Measurements from ENCODE around the gene VRK2.
A peak's percentile ranks its signal among the peaks of the same experiment; 100 is the strongest.

The VRK2 gene

GRCh38 chr2:58046585-58047372 lies at the start of gene VRK2:
TSS of gene VRK2 (plus strand) at chr2:58046806. CDS start at chr2:58048832, 2,026 bp downstream.
- peak; percentile 93 for ATAC-seq (replicated peaks; ENCODE audit: extremely low read depth, poor library complexity, severe bottlenecking)
- Mint-ChIP-seq H3K36me3 (ENCODE audit: insufficient read depth) (peaks cover 16% of the 10 kb centered on the region), H3K9me3 (no peaks in the 10 kb centered on the region), H3K27me3 (no peaks in the 10 kb centered on the region), H3K27ac (ENCODE audit: low read depth) (peak within 1 kb of the TSS; percentile 90), H3K4me1 (peaks cover 25% of the 10 kb centered on the region), H3K4me3 (peak within 1 kb of the TSS; percentile 83)
- DNase-seq (ENCODE audit: low spot score in 2 of 2) = peak; percentile 71 to 75

GRCh38 chr2:58006256-58006951 lies 40.2 kb upstream of the VRK2 start:
- H3K4me3 Mint-ChIP-seq = no peak overlapping the region
- no peaks in the 10 kb centered on the region for H3K27me3 Mint-ChIP-seq
- H3K36me3 Mint-ChIP-seq (ENCODE audit: insufficient read depth) = no peaks in the 10 kb centered on the region
- no peaks in the 10 kb centered on the region for H3K4me1 Mint-ChIP-seq
- no peak for DNase-seq (ENCODE audit: low spot score in 2 of 2)
- no peak overlapping the region for H3K27ac Mint-ChIP-seq (ENCODE audit: low read depth)
- H3K9me3 Mint-ChIP-seq = no peaks in the 10 kb centered on the region
- no peak for ATAC-seq (replicated peaks; ENCODE audit: extremely low read depth, poor library complexity, severe bottlenecking)

- no peaks in the 10 kb centered on the region for H3K4me1 Mint-ChIP-seq
- H3K36me3 Mint-ChIP-seq (ENCODE audit: insufficient read depth) = no peaks in the 10 kb centered on the region
- no peak for ATAC-seq (replicated peaks; ENCODE audit: extremely low read depth, poor library complexity, severe bottlenecking)
- H3K27ac Mint-ChIP-seq (ENCODE audit: low read depth) = no peak overlapping the region
- no peaks in the 10 kb centered on the region for H3K27me3 Mint-ChIP-seq
- DNase-seq (ENCODE audit: low spot score in 2 of 2) = no peak
- H3K4me3 Mint-ChIP-seq = no peak overlapping the region
- no peaks in the 10 kb centered on the region for H3K9me3 Mint-ChIP-seq
These were observed 39.7 kb upstream of the VRK2 start for GRCh38 chr2:58006952-58007284.

- no peaks in the 10 kb centered on the region for H3K27me3 Mint-ChIP-seq
- no peaks in the 10 kb centered on the region for H3K9me3 Mint-ChIP-seq
- DNase-seq (ENCODE audit: low spot score in 2 of 2) (no peak), ATAC-seq (replicated peaks; ENCODE audit: extremely low read depth, poor library complexity, severe bottlenecking) (no peak)
- H3K36me3 Mint-ChIP-seq (ENCODE audit: insufficient read depth) = no peaks in the 10 kb centered on the region
- H3K4me1 Mint-ChIP-seq = no peaks in the 10 kb centered on the region
- no peak overlapping the region for H3K27ac Mint-ChIP-seq (ENCODE audit: low read depth)
- H3K4me3 Mint-ChIP-seq = no peak overlapping the region
These were observed 36.0 kb upstream of the VRK2 start for GRCh38 chr2:58010599-58010998.

- H3K4me3 Mint-ChIP-seq = no peak overlapping the region
- H3K4me1 Mint-ChIP-seq = peaks cover 13% of the 10 kb centered on the region
- no peaks in the 10 kb centered on the region for H3K9me3 Mint-ChIP-seq
- DNase-seq (ENCODE audit: low spot score in 2 of 2) = no peak
- no peak for ATAC-seq (replicated peaks; ENCODE audit: extremely low read depth, poor library complexity, severe bottlenecking)
- H3K36me3 Mint-ChIP-seq (ENCODE audit: insufficient read depth) = no peaks in the 10 kb centered on the region
- H3K27ac Mint-ChIP-seq (ENCODE audit: low read depth) = no peak overlapping the region
- H3K27me3 Mint-ChIP-seq = no peaks in the 10 kb centered on the region
These were observed 27.4 kb upstream of the VRK2 start for GRCh38 chr2:58019229-58019628.

- H3K36me3 Mint-ChIP-seq (ENCODE audit: insufficient read depth) = no peaks in the 10 kb centered on the region
- ATAC-seq (replicated peaks; ENCODE audit: extremely low read depth, poor library complexity, severe bottlenecking) (no peak), DNase-seq (ENCODE audit: low spot score in 2 of 2) (no peak)
- no peaks in the 10 kb centered on the region for H3K9me3 Mint-ChIP-seq
- H3K4me1 Mint-ChIP-seq = peaks cover 13% of the 10 kb centered on the region
- H3K27me3 Mint-ChIP-seq = no peaks in the 10 kb centered on the region
- no peak overlapping the region for H3K4me3 Mint-ChIP-seq
- no peak overlapping the region for H3K27ac Mint-ChIP-seq (ENCODE audit: low read depth)
These were observed 21.3 kb upstream of the VRK2 start for GRCh38 chr2:58025150-58025933.

- H3K9me3 Mint-ChIP-seq = no peaks in the 10 kb centered on the region
- H3K4me1 Mint-ChIP-seq = peaks cover 13% of the 10 kb centered on the region
- DNase-seq (ENCODE audit: low spot score in 2 of 2) = no peak
- no peaks in the 10 kb centered on the region for H3K27me3 Mint-ChIP-seq
- no peaks in the 10 kb centered on the region for H3K36me3 Mint-ChIP-seq (ENCODE audit: insufficient read depth)
- H3K4me3 Mint-ChIP-seq = no peak overlapping the region
- no peak for ATAC-seq (replicated peaks; ENCODE audit: extremely low read depth, poor library complexity, severe bottlenecking)
- H3K27ac Mint-ChIP-seq (ENCODE audit: low read depth) = no peak overlapping the region
These were observed 19.6 kb upstream of the VRK2 start for GRCh38 chr2:58027029-58027428.

GRCh38 chr2:58030771-58031170 lies 15.8 kb upstream of the VRK2 start:
- no peaks in the 10 kb centered on the region for H3K4me1 Mint-ChIP-seq
- H3K36me3 Mint-ChIP-seq (ENCODE audit: insufficient read depth) = no peaks in the 10 kb centered on the region
- H3K4me3 Mint-ChIP-seq = no peak overlapping the region
- no peaks in the 10 kb centered on the region for H3K9me3 Mint-ChIP-seq
- ATAC-seq (replicated peaks; ENCODE audit: extremely low read depth, poor library complexity, severe bottlenecking) = no peak
- no peaks in the 10 kb centered on the region for H3K27me3 Mint-ChIP-seq
- DNase-seq (ENCODE audit: low spot score in 2 of 2) = no peak
- H3K27ac Mint-ChIP-seq (ENCODE audit: low read depth) = no peak overlapping the region

- DNase-seq (ENCODE audit: low spot score in 2 of 2) = no peak
- Mint-ChIP-seq H3K27me3 (no peaks in the 10 kb centered on the region), H3K36me3 (ENCODE audit: insufficient read depth) (no peaks in the 10 kb centered on the region), H3K4me1 (no peaks in the 10 kb centered on the region), H3K4me3 (no peak overlapping the region), H3K9me3 (no peaks in the 10 kb centered on the region), H3K27ac (ENCODE audit: low read depth) (no peak overlapping the region)
- ATAC-seq (replicated peaks; ENCODE audit: extremely low read depth, poor library complexity, severe bottlenecking) = no peak
These were observed 14.4 kb upstream of the VRK2 start for GRCh38 chr2:58032016-58032763.

- Mint-ChIP-seq H3K27me3 (no peaks in the 10 kb centered on the region), H3K4me3 (no peak overlapping the region), H3K4me1 (no peaks in the 10 kb centered on the region), H3K9me3 (no peaks in the 10 kb centered on the region), H3K36me3 (ENCODE audit: insufficient read depth) (no peaks in the 10 kb centered on the region), H3K27ac (ENCODE audit: low read depth) (no peak overlapping the region)
- no peak for ATAC-seq (replicated peaks; ENCODE audit: extremely low read depth, poor library complexity, severe bottlenecking)
- DNase-seq (ENCODE audit: low spot score in 2 of 2) = no peak
These were observed 13.9 kb upstream of the VRK2 start for GRCh38 chr2:58032764-58033080.

GRCh38 chr2:58033530-58033929 lies 13.1 kb upstream of the VRK2 start:
- no peaks in the 10 kb centered on the region for H3K36me3 Mint-ChIP-seq (ENCODE audit: insufficient read depth)
- no peak overlapping the region for H3K27ac Mint-ChIP-seq (ENCODE audit: low read depth)
- no peaks in the 10 kb centered on the region for H3K9me3 Mint-ChIP-seq

GRCh38 chr2:58035352-58035751 lies 11.3 kb upstream of the VRK2 start:
- no peaks in the 10 kb centered on the region for H3K36me3 Mint-ChIP-seq (ENCODE audit: insufficient read depth)
- no peaks in the 10 kb centered on the region for H3K4me1 Mint-ChIP-seq
- H3K9me3 Mint-ChIP-seq = no peaks in the 10 kb centered on the region
- ATAC-seq (replicated peaks; ENCODE audit: extremely low read depth, poor library complexity, severe bottlenecking) = no peak
- no peaks in the 10 kb centered on the region for H3K27me3 Mint-ChIP-seq
- no peak for DNase-seq (ENCODE audit: low spot score in 2 of 2)
- no peak overlapping the region for H3K27ac Mint-ChIP-seq (ENCODE audit: low read depth)
- H3K4me3 Mint-ChIP-seq = no peak overlapping the region

More at GRCh38 chr2:58033530-58033929, 13.1 kb upstream of the VRK2 start:
- Mint-ChIP-seq H3K27me3 (no peaks in the 10 kb centered on the region), H3K4me1 (no peaks in the 10 kb centered on the region), H3K4me3 (no peak overlapping the region)
- ATAC-seq (replicated peaks; ENCODE audit: extremely low read depth, poor library complexity, severe bottlenecking) (no peak), DNase-seq (ENCODE audit: low spot score in 2 of 2) (no peak)

All from central memory CD8-positive, alpha-beta T cell (primary cell).